ENCODE measurements around the gene AGBL1. TPM values are rescaled to one million over a fixed set of nuclear protein-coding genes. Genes with fewer than 3 reads are reported as not detected.
A peak's percentile ranks its signal among the peaks of the same experiment; 100 is the strongest.

Gene AGBL1
- total RNA-seq, 1 experiment from 2014 or later: not detected

DNA sequence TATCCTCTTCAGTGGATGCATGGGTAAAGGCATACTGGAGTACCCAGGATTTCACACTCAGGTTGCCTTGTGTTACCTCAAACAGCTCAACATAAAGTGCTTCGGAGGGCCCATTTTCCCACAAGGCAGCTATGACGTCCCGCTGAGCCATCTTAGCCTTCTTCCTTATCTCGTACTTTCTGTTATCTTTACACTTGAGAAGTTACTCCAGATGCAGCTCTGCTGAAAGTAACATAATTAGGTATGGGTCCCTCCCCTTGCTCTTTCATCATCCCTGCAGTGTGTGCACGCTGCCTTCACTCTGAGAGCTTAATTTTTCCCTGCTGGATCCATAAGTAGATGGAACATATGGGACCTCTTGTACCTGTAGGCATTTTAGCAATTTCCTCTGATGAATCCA, 410.3 kb downstream of the AGBL1 start:
- DNase-seq: no peak
- Histone ChIP-seq H2AFZ (ENCODE audit: low read length) (no peak overlapping the region), H3K4ac (ENCODE audit: low read depth, low read length) (no peak overlapping the region)

More for the DNA sequence above, 410.3 kb downstream of the AGBL1 start:
- Histone ChIP-seq H4K20me1 (ENCODE audit: control insufficient read depth, insufficient read depth, insufficient read length) (no peaks in the 10 kb centered on the region), H3K4me2 (ENCODE audit: insufficient read depth, insufficient read length, low read length) (no peak overlapping the region), H3K23ac (ENCODE audit: insufficient read length, low read depth, low read length) (no peak overlapping the region), H2AK5ac (ENCODE audit: insufficient read length, low read length) (no peak overlapping the region), H3K79me1 (ENCODE audit: insufficient read depth, low read depth, low read length, poor library complexity, severe bottlenecking) (no peaks in the 10 kb centered on the region), H3K56ac (ENCODE audit: insufficient read length, low read depth, low read length) (no peak overlapping the region), H3K18ac (ENCODE audit: insufficient read length, low read depth, low read length) (no peak overlapping the region), H4K91ac (ENCODE audit: insufficient read length, low read depth, low read length) (no peak overlapping the region), H2BK12ac (ENCODE audit: insufficient read length, low read depth, low read length) (no peak overlapping the region), H3K14ac (ENCODE audit: insufficient read depth, low read length) (no peak overlapping the region), H3K9ac (ENCODE audit: extremely low read depth, insufficient read length, low read length) (no peak overlapping the region), H3K27ac (ENCODE audit: insufficient read length, low read depth, low read length) (no peak overlapping the region), H3K4me1 (ENCODE audit: insufficient read depth, low read length) (no peaks in the 10 kb centered on the region), H2BK15ac (ENCODE audit: low read depth, low read length) (no peak overlapping the region), H3K79me2 (ENCODE audit: insufficient read depth, low read length) (no peaks in the 10 kb centered on the region), H2BK20ac (ENCODE audit: low read depth, low read length, poor library complexity, severe bottlenecking) (no peak overlapping the region), H3K27me3 (ENCODE audit: insufficient read depth, low read length) (no peaks in the 10 kb centered on the region), H4K8ac (replicated peaks; ENCODE audit: insufficient read length, low read depth, low read length) (no peak overlapping the region), H3K9me3 (ENCODE audit: control insufficient read depth, low read depth, low read length) (no peaks in the 10 kb centered on the region), H2BK120ac (ENCODE audit: low read depth, low read length, poor library complexity, severe bottlenecking) (no peak overlapping the region), H3K23me2 (ENCODE audit: insufficient read length, low read depth, low read length, poor library complexity, severe bottlenecking) (no peaks in the 10 kb centered on the region), H2BK5ac (ENCODE audit: insufficient read length, low read length) (no peak overlapping the region), H4K5ac (ENCODE audit: insufficient read length, low read depth, low read length) (no peak overlapping the region), H3T11ph (ENCODE audit: low read length) (no peak overlapping the region)
- no peaks in the 10 kb centered on the region; a peak in 2 of 7 replicates for H3K36me3 Mint-ChIP-seq (ENCODE audit: insufficient read depth in 1 of 3, low read depth in 3 of 3)
- peak overlapping the region in 1 of 3 experiments; percentile 10; a peak in 1 of 7 replicates for H3K27ac Mint-ChIP-seq
- H3K9me3 Mint-ChIP-seq: peaks cover 0 to 2% of the 10 kb centered on the region in 2 experiments; a peak in 2 of 5 replicates
- TF ChIP-seq, protein P1, sequence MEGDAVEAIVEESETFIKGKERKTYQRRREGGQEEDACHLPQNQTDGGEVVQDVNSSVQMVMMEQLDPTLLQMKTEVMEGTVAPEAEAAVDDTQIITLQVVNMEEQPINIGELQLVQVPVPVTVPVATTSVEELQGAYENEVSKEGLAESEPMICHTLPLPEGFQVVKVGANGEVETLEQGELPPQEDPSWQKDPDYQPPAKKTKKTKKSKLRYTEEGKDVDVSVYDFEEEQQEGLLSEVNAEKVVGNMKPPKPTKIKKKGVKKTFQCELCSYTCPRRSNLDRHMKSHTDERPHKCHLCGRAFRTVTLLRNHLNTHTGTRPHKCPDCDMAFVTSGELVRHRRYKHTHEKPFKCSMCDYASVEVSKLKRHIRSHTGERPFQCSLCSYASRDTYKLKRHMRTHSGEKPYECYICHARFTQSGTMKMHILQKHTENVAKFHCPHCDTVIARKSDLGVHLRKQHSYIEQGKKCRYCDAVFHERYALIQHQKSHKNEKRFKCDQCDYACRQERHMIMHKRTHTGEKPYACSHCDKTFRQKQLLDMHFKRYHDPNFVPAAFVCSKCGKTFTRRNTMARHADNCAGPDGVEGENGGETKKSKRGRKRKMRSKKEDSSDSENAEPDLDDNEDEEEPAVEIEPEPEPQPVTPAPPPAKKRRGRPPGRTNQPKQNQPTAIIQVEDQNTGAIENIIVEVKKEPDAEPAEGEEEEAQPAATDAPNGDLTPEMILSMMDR (conservative IDR thresholded peaks at IDR 0.05): no peak
- no CpG with 5 or more reads among the region's 5 CpGs for WGBS (ENCODE audit: extremely low coverage, insufficient read length, low lambda C conversion rate)
- peaks cover 1% of the 10 kb centered on the region; the same call in 1 of the 2 replicates for H3K27me3 Mint-ChIP-seq (ENCODE audit: low read depth)
- H3K4me1 Mint-ChIP-seq: no peaks in the 10 kb centered on the region
- H3K4me3 Mint-ChIP-seq: no peak overlapping the region

Data from H9 (cell line).